Liver (tissue), 9 donors: ENCODE measurements around the gene C6orf163. TPM values are rescaled to one million over a fixed set of nuclear protein-coding genes. Genes with fewer than 3 reads are reported as not detected.

Experiments used
- DNase-seq: peaks from one replicate; pipeline ENCODE4 v3.0.0-alpha.2; 2017; ENCODE audit warnings: low spot score
- H3K27ac ChIP-seq, 2 donors: one replicate each; pipeline ENCODE4 v1.7.0; 2013; ENCODE audit warnings: inconsistent platforms in 2 of 2, low read length in 2 of 2, control low read depth in 1 of 2, low read depth in 1 of 2, mild to moderate bottlenecking in 1 of 2
- H3K27me3 ChIP-seq, 4 donors: one replicate each; pipeline versions ENCODE4 v1.6.1 to v1.7.0; 2013; ENCODE audit warnings: low read length in 3 of 4, inconsistent platforms in 1 of 4, mild to moderate bottlenecking in 1 of 4, moderate library complexity in 1 of 4; ENCODE audit not compliant: control insufficient read depth in 4 of 4, insufficient read depth in 4 of 4
- H3K36me3 ChIP-seq, 4 donors: one replicate each; pipeline versions ENCODE4 v1.6.1 to v1.7.0; 2013; ENCODE audit warnings: low read length in 3 of 4, mild to moderate bottlenecking in 3 of 4, low read depth in 1 of 4, moderate library complexity in 1 of 4; ENCODE audit not compliant: control insufficient read depth in 4 of 4, insufficient read depth in 3 of 4
- H3K4me1 ChIP-seq, 4 donors: one replicate each; pipeline versions ENCODE4 v1.6.1 to v1.7.0; 2013; ENCODE audit warnings: low read length in 3 of 4, mild to moderate bottlenecking in 3 of 4, moderate library complexity in 1 of 4; ENCODE audit not compliant: control insufficient read depth in 4 of 4, insufficient read depth in 4 of 4
- H3K4me3 ChIP-seq, 3 donors: one replicate each; pipeline versions ENCODE4 v1.6.1 to v1.7.0; 2013; ENCODE audit warnings: low read length in 3 of 3, control low read depth in 1 of 3, low read depth in 1 of 3, mild to moderate bottlenecking in 1 of 3
- H3K9ac ChIP-seq, 2 donors: one replicate each; pipeline ENCODE4 v1.7.0; 2013; ENCODE audit warnings: low read length in 2 of 2, mild to moderate bottlenecking in 2 of 2, moderate library complexity in 2 of 2, control low read depth in 1 of 2, low read depth in 1 of 2
- H3K9me3 ChIP-seq, 4 donors: one replicate each; pipeline versions ENCODE4 v1.6.1 to v1.7.0; 2013; ENCODE audit warnings: low read length in 3 of 4; ENCODE audit not compliant: control insufficient read depth in 4 of 4
- ATF3 ChIP-seq: IDR thresholded peaks from 2 replicates; pipeline ENCODE4 v1.6.1; 2016; ENCODE audit warnings: antibody characterized with exemption
- CTCF ChIP-seq: fragments of 150-350 bp; IDR thresholded peaks from 2 replicates; pipeline ENCODE4 v1.5.1; 2017; ENCODE audit warnings: improper control_type of control experiment, low read depth, low read length; ENCODE audit not compliant: missing input control
- EGR1 ChIP-seq, 2 donors: IDR thresholded peaks; 2 replicates each; pipeline ENCODE4 v1.6.1; 2016 to 2018; ENCODE audit warnings: antibody characterized with exemption in 2 of 2, low read depth in 2 of 2
- FOXA1 ChIP-seq: IDR thresholded peaks from 2 replicates; pipeline ENCODE4 v1.6.1; 2016; ENCODE audit warnings: antibody characterized with exemption
- FOXA2 ChIP-seq: IDR thresholded peaks from 2 replicates; pipeline ENCODE4 v1.6.1; 2016; ENCODE audit warnings: antibody characterized with exemption
- GABPA ChIP-seq, 2 donors: IDR thresholded peaks in 1 of 2; conservative IDR thresholded peaks in 1 of 2; 2 replicates each; pipeline ENCODE4 v1.6.1; 2016; ENCODE audit warnings: antibody characterized with exemption in 2 of 2, mild to moderate bottlenecking in 1 of 2, moderate library complexity in 1 of 2
- HNF4A ChIP-seq, 2 donors: conservative IDR thresholded peaks; 2 replicates each; pipeline ENCODE4 v1.6.1; 2016; ENCODE audit warnings: antibody characterized with exemption in 2 of 2, mild to moderate bottlenecking in 2 of 2
- HNF4G ChIP-seq: IDR thresholded peaks from 2 replicates; pipeline ENCODE4 v1.6.1; 2016; ENCODE audit warnings: antibody characterized with exemption
- JUND ChIP-seq, 2 donors: IDR thresholded peaks; 2 replicates each; pipeline ENCODE4 v1.6.1; 2016; ENCODE audit warnings: antibody characterized with exemption in 2 of 2
- NR2F2 ChIP-seq: IDR thresholded peaks from 2 replicates; pipeline ENCODE4 v1.6.1; 2016; ENCODE audit warnings: antibody characterized with exemption
- RAD21 ChIP-seq, 2 donors: IDR thresholded peaks; 2 replicates each; pipeline ENCODE4 v1.6.1; 2016; ENCODE audit warnings: antibody characterized with exemption in 2 of 2, mild to moderate bottlenecking in 2 of 2
- REST ChIP-seq: IDR thresholded peaks from 2 replicates; pipeline ENCODE4 v1.6.1; 2016; ENCODE audit warnings: antibody characterized with exemption, mild to moderate bottlenecking
- RXRA ChIP-seq, 2 donors: IDR thresholded peaks; 2 replicates each; pipeline ENCODE4 v1.6.1; 2017 to 2018; ENCODE audit warnings: antibody characterized with exemption in 2 of 2, mild to moderate bottlenecking in 1 of 2
- SP1 ChIP-seq: IDR thresholded peaks from 2 replicates; pipeline ENCODE4 v1.6.1; 2018; ENCODE audit warnings: antibody characterized with exemption, mild to moderate bottlenecking
- TAF1 ChIP-seq: conservative IDR thresholded peaks from 2 replicates; pipeline ENCODE4 v1.6.1; 2016; ENCODE audit warnings: antibody characterized with exemption, mild to moderate bottlenecking
- YY1 ChIP-seq: IDR thresholded peaks from 2 replicates; pipeline ENCODE4 v1.6.1; 2016; ENCODE audit warnings: antibody characterized with exemption, mild to moderate bottlenecking
- ZBTB33 ChIP-seq: IDR thresholded peaks from 2 replicates; pipeline ENCODE4 v1.6.1; 2016; ENCODE audit warnings: antibody characterized with exemption
- WGBS: extraction: QIAGEN DNeasy Blood & Tissue Kit; methylation state at CpG from one replicate; pipeline ENCODE4 v1.1.7; 2013; 5-methylcytosine and 5-hydroxymethylcytosine counted together
- polyA plus RNA-seq, 2 donors: library from polyadenylated mRNA; stranded (reverse) in 1 of 2; unstranded in 1 of 2; fragments of 200-250 nt in 1 of 2; fragments of >200 nt in 1 of 2; fragmentation: Nextera tagmentation in 1 of 2; extraction: Ambion mirVana in 1 of 2; gene quantifications; one replicate each; pipeline versions ENCODE4 v1.2.1 to v1.2.3, GENCODE V29; 2013 to 2015
- total RNA-seq, 2 donors: library from RNA; depleted of rRNA; stranded (reverse); fragments of >200 nt; gene quantifications; one replicate each; pipeline ENCODE4 v1.2.3, GENCODE V29; 2014
- TF ChIP-seq, protein P1 (sequence below): IDR thresholded peaks from 2 replicates; pipeline ENCODE4 v1.6.1; 2016; ENCODE audit warnings: antibody characterized with exemption
- donor health status: healthy.
- donor health status: healthy.
- donor health status: healthy.
- donor health status: healthy.
- donor health status: healthy.

The C6orf163 gene
- total and polyA plus RNA-seq, 4 donors, result 0.09 to 3.0 (median 0.67) TPM

GRCh38 chr6:87342829-87343228 is 1.8 kb upstream of the C6orf163 start:
- Histone ChIP-seq H3K9me3 (no peaks in the 10 kb centered on the region), H3K4me3 (no peak overlapping the region), H3K9ac (no peak overlapping the region), H3K36me3 (peaks cover 0 to 3% (median under 1%) of the 10 kb centered on the region in 4 donors), H3K27me3 (no peaks in the 10 kb centered on the region), H3K27ac (no peak overlapping the region), H3K4me1 (peaks cover 0 to 8% (median under 1%) of the 10 kb centered on the region in 4 donors)
- DNase-seq, result no peak
- TF ChIP-seq CTCF (no peak), GABPA (IDR thresholded peaks at IDR 0.05 in 1 of 2, conservative IDR thresholded peaks at IDR 0.05 in 1 of 2) (no peak), FOXA2 (no peak), HNF4A (conservative IDR thresholded peaks at IDR 0.05) (no peak), ZBTB33 (no peak), YY1 (no peak), ATF3 (no peak), REST (no peak), RAD21 (IDR thresholded peaks at IDR 0.05) (no peak), RXRA (IDR thresholded peaks at IDR 0.05) (no peak), SP1 (no peak), JUND (IDR thresholded peaks at IDR 0.05) (no peak), FOXA1 (no peak), EGR1 (IDR thresholded peaks at IDR 0.05; ENCODE audit: low read depth in 2 of 2) (no peak), HNF4G (no peak), TAF1 (no peak)
- TF ChIP-seq, protein P1, sequence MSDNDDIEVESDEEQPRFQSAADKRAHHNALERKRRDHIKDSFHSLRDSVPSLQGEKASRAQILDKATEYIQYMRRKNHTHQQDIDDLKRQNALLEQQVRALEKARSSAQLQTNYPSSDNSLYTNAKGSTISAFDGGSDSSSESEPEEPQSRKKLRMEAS, result no peak

GRCh38 chr6:87346700-87347099 is 2.1 kb downstream of the C6orf163 start:
- no peaks in the 10 kb centered on the region for H3K9me3 ChIP-seq
- 54% methylated on average over 3 of the region's 3 CpGs for WGBS
- no peak for DNase-seq
- H3K4me1 ChIP-seq, result peaks cover 0 to 8% (median 0%) of the 10 kb centered on the region in 4 donors
- H3K27me3 ChIP-seq, result no peaks in the 10 kb centered on the region
- no peak overlapping the region for H3K4me3 ChIP-seq
- peaks cover 0 to 3% (median 0%) of the 10 kb centered on the region in 4 donors for H3K36me3 ChIP-seq
- no peak overlapping the region for H3K27ac ChIP-seq
- no peak overlapping the region for H3K9ac ChIP-seq
- TF ChIP-seq FOXA1, result no peak
- peak; percentile 36 to 41 for TF ChIP-seq HNF4A (conservative IDR thresholded peaks at IDR 0.05)
- peak; percentile 40 for TF ChIP-seq YY1
- no peak for TF ChIP-seq CTCF
- no peak for TF ChIP-seq ZBTB33
- TF ChIP-seq JUND (IDR thresholded peaks at IDR 0.05), result no peak
- no peak for TF ChIP-seq ATF3
- no peak for TF ChIP-seq NR2F2
- TF ChIP-seq RXRA (IDR thresholded peaks at IDR 0.05), result no peak
